SKM-1 (cell line): ENCODE data around the gene MSX2.

Experiments used
- DNase-seq: peaks from one replicate; lab custom pipeline; 2025; ENCODE audit not compliant: unreplicated experiment; lab: John Stamatoyannopoulos, UW

MSX2 gene

DNA sequence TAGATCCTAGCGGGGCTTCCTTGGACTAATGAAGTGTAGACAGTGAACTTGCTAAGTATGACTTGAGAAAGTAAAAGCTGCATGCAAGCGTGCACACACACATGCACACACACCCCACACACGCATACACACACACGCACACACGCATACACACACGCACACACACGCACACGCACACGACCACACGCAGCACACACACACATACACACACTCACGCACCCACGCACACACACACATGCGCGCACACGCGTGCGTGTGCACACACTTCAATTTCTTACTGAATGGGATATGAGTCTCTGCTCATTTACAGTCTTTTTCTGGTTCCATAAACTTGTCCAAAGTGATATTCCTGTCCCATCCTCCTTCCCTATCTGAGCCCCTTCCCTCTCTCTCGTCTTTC is 41.2 kb downstream of the MSX2 start:
- DNase-seq: no peak

DNA sequence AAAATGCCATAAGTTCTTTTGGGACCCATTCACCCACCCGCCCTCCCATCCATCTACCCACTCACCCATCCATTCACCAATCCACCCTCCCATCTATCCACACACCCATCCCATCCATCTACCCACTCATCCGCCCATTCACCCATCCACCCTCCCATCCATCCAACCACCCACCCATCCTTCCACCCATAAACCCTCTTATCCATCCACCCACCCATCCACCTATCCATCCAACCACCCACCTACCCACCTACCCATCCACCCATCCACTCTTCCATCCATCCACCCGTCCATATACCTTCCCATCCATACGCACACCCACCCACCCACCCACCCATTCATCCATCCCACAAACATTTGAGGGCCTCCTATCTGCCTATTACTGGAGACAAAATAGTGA is 43.3 kb downstream of the MSX2 start:
- no peak for DNase-seq

DNA sequence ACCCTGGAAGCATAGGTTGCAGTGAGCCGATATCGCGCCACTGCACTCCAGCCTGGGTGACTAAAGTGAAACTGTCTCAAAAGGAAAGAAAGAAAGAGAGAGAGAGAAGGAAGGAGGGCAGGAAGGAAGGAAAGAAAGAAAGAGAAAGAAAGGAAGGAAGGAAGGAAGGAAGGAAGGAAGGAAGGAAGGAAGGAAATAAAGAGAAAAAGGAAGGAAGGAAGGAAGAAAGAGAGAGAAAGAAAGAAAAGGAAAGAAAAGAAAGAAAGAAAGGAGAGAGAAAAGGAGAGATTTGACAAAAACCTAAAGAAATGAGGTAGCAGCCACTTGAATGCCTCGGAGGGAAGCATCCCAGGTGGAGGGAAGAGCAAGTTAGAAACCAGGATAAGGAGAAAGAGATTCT is 44.6 kb downstream of the MSX2 start:
- no peak for DNase-seq

DNA sequence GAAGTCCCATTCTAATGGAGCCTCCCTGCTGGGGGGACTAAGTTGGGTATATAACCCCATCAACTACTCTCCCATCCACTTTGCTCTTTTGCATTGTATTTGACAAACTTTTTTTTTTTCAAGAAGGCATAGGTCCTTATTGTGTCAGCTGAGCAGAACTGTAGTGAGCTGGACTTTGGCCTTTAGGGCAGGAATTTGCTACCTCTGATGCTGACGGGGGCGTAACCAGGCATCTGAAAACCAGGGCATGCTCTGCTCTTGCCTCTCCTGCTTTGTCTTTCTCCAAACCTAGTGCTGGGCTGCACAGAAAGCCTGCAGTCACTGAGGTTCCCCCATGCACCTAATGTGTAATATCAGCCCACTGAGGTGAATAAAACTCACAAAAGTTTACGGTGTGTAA is 49.0 kb downstream of the MSX2 start:
- DNase-seq: no peak

DNA sequence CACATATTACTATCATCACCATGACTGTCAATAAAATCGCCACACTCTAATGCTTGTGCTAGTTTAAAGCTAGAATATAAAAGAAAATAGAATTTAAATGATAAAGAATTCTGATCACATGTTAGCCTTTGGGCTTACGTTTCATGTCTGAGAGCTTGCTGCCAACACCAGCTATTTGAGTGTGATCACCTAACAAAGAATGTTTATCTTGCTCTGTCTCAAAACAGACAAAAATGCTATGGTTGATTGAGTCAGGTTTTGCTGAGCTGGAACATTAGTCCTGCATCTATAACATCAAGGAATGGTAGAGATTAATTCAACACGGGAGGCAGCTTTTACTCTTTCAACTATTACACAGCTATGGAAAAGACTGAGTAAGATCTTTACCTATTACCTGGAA is 50.7 kb downstream of the MSX2 start:
- DNase-seq: no peak

DNA sequence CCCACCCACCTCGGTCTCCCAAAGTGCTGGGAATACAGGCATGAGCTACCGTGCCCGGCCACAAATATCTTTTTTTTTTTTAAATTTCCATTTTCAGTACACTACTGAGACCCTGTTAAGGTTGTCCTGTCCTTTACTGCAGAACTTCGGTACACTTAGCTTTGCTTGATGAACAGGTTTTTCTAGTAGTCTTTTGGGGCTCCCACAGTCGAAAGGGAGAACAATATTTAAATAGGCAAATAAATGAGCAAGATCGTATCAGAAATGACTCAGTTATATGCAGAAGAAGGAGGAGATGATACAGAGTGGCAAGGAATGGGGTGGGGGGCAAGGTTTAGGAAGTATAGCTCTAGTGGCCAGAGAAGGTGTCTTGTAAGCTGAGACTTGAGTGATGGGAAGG is 52.7 kb downstream of the MSX2 start:
- DNase-seq: no peak

DNA sequence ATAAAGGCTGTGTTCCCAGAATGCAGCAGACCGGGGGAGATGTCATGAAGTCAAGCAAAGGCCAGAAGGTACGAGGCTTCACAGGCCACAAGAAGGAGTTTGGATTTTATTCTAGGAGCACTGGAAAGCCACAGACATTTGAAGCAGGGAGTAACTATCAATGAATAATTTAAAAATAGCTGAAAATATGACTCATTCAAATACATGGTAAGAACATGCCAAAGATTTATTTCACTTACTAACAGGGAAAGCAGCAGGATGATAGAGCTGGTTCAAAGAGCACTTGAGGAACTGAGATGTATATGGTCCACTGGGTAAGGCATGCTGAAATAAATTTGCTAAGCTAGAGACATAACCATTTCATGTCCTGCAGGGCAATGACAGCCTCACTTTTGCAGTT is 53.2 kb downstream of the MSX2 start:
- no peak for DNase-seq
